Suprapubic skin (tissue), 4 donors: ENCODE measurements around the gene SCUBE1. TPM values are rescaled to one million over a fixed set of nuclear protein-coding genes. Genes with fewer than 3 reads are reported as not detected.

Source experiments
- DNase-seq, 2 donors: peaks; one replicate each; pipeline ENCODE4 v3.0.0-alpha.2; 2019; ENCODE audit warnings: low spot score in 2 of 2
- H3K27ac ChIP-seq: fragments of 200-600 bp; sonication (generic); one replicate; pipeline ENCODE4 v1.5.1; 2019
- H3K27me3 ChIP-seq: fragments of 200-600 bp; sonication (generic); one replicate; pipeline ENCODE4 v1.5.1; 2019
- H3K36me3 ChIP-seq: fragments of 200-600 bp; sonication (generic); one replicate; pipeline ENCODE4 v1.5.1; 2019
- H3K4me1 ChIP-seq: fragments of 200-600 bp; sonication (generic); one replicate; pipeline ENCODE4 v1.5.1; 2019
- H3K4me3 ChIP-seq: fragments of 200-600 bp; sonication (generic); one replicate; pipeline ENCODE4 v1.5.1; 2019; ENCODE audit warnings: mild to moderate bottlenecking
- H3K9me3 ChIP-seq: fragments of 200-600 bp; sonication (generic); one replicate; pipeline ENCODE4 v1.5.1; 2019
- EP300 ChIP-seq: sonication (generic); formaldehyde crosslinking; IDR thresholded peaks from one replicate; pipeline ENCODE4 v1.6.1; 2017; ENCODE audit warnings: antibody characterized with exemption
- POLR2A ChIP-seq, 2 donors: fragments of 450-650 bp; IDR thresholded peaks; one replicate each; pipeline ENCODE4 v1.6.1; 2017; ENCODE audit warnings: antibody characterized with exemption in 2 of 2, mild to moderate bottlenecking in 2 of 2, moderate library complexity in 2 of 2
- POLR2AphosphoS5 ChIP-seq, 3 donors: sonication (generic); formaldehyde crosslinking; IDR thresholded peaks; one replicate each; pipeline ENCODE4 v1.6.1; 2017; ENCODE audit warnings: antibody characterized with exemption in 3 of 3
- WGBS: methylation state at CpG from one replicate; pipeline ENCODE4 v1.1.5; 2018; 5-methylcytosine and 5-hydroxymethylcytosine counted together
- total RNA-seq, 4 donors: library from RNA; depleted of rRNA; stranded (reverse); fragments of >200 nt; gene quantifications; one replicate each; pipeline ENCODE4 v1.1.0, GENCODE V29; 2016
- TF ChIP-seq, protein P1 (sequence below), 2 donors: fragments of 200-600 bp in 1 of 2; fragments of 450-650 bp in 1 of 2; sonication (generic) in 1 of 2; IDR thresholded peaks; one replicate each; pipeline ENCODE4 v1.5.1; 2016 to 2019; ENCODE audit warnings: antibody characterized with exemption in 2 of 2, mild to moderate bottlenecking in 1 of 2, moderate library complexity in 1 of 2

SCUBE1 gene
- total RNA-seq, 4 donors from 2014 or later = 0.47 to 1.1 (median 0.78) TPM

DNA sequence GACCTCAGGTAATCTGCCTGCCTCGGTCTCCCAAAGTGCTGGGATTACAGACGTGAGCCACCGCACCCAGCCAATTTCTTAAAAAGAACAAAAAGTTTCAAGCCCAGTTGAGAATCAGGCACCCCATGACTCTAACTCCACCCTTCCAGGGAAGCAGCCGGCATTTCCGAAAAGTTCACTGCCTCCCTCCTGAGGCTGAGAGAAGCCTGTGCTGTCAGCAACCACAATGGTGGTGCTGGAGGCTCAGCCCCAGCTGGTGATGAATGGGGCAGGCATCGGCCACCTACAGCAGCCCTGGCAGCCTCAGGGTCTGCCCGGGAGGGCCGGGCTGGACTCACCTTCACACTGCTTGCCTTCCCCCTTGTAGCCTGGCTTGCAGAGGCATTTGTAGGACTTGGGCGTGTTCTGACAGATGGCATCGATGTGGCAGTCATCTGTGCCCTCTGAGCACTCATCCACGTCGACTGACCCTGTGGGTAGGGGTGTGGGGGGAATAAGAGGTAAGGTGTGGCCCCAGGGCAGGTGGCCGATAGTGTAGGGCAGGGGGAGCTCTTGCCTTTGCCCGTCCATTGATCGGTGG lies 4.3 kb downstream of the SCUBE1 start:
- peaks cover 64% of the 10 kb centered on the region for H3K27me3 ChIP-seq
- no peak for DNase-seq
- no peak overlapping the region for H3K27ac ChIP-seq
- peaks cover 17% of the 10 kb centered on the region for H3K4me1 ChIP-seq
- WGBS = 83% methylated on average over 13 of the region's 15 CpGs
- no peak overlapping the region for H3K4me3 ChIP-seq
- H3K9me3 ChIP-seq = no peaks in the 10 kb centered on the region
- TF ChIP-seq, protein P1, sequence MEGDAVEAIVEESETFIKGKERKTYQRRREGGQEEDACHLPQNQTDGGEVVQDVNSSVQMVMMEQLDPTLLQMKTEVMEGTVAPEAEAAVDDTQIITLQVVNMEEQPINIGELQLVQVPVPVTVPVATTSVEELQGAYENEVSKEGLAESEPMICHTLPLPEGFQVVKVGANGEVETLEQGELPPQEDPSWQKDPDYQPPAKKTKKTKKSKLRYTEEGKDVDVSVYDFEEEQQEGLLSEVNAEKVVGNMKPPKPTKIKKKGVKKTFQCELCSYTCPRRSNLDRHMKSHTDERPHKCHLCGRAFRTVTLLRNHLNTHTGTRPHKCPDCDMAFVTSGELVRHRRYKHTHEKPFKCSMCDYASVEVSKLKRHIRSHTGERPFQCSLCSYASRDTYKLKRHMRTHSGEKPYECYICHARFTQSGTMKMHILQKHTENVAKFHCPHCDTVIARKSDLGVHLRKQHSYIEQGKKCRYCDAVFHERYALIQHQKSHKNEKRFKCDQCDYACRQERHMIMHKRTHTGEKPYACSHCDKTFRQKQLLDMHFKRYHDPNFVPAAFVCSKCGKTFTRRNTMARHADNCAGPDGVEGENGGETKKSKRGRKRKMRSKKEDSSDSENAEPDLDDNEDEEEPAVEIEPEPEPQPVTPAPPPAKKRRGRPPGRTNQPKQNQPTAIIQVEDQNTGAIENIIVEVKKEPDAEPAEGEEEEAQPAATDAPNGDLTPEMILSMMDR (IDR thresholded peaks at IDR 0.05) = no peak
- no peak for TF ChIP-seq POLR2AphosphoS5 (IDR thresholded peaks at IDR 0.05)
- TF ChIP-seq EP300 = no peak
- no peak for TF ChIP-seq POLR2A (IDR thresholded peaks at IDR 0.05)
- H3K36me3 ChIP-seq = no peaks in the 10 kb centered on the region

DNA sequence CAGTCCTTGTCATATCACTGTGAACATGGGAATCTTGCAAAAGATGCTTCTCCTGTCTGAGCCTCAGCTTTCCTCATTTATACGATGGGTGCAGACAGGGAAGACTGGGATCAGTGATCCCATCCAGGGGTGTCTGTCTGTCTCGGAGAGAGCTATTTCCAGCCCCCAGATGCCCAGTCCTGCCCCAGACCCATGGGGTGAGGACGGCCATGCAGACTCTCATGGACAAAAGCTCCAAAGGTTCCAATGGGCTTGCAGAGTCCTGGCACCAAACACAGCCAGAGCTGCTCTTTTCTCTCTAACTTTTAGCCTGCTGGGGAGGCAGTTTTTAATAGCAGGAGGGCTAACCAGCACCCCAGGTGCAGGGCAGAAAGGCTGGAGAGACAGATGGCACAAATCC lies 5.2 kb downstream of the SCUBE1 start:
- Histone ChIP-seq H3K9me3 (no peaks in the 10 kb centered on the region), H3K27ac (no peak overlapping the region), H3K4me1 (peaks cover 7% of the 10 kb centered on the region), H3K4me3 (no peak overlapping the region), H3K27me3 (peaks cover 55% of the 10 kb centered on the region), H3K36me3 (no peaks in the 10 kb centered on the region)
- TF ChIP-seq, protein P1 (IDR thresholded peaks at IDR 0.05) = no peak
- TF ChIP-seq POLR2AphosphoS5 (IDR thresholded peaks at IDR 0.05) = no peak
- DNase-seq = no peak
- WGBS = 96% methylated on average over 3 of the region's 3 CpGs

DNA sequence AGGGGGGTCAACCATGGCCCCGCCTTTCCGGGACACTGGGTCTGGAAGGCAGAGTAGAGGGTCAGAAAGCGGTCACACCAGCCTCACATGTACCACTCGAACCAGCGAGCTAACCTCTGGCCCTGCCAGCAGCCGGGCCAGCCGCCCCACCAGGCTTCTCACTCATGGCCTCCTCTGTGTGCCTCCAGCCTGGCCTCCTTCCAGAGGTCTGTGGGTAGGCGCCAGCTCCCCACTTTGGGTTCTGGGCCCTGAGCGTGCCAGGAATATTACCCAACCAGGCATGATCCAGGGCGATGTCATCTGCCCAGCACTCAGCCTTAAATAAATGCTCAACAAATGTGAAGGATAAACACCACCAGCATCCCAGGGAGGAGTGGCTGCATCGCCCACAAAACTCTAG lies 5.8 kb downstream of the SCUBE1 start:
- WGBS = 66% methylated on average over 10 of the region's 11 CpGs
- no peak overlapping the region for H3K4me3 ChIP-seq
- no peaks in the 10 kb centered on the region for H3K36me3 ChIP-seq
- peaks cover 2% of the 10 kb centered on the region for H3K4me1 ChIP-seq
- DNase-seq = no peak
- peaks cover 49% of the 10 kb centered on the region for H3K27me3 ChIP-seq
- H3K9me3 ChIP-seq = no peaks in the 10 kb centered on the region
- no peak overlapping the region for H3K27ac ChIP-seq
- no peak for TF ChIP-seq POLR2A (IDR thresholded peaks at IDR 0.05)
- TF ChIP-seq POLR2AphosphoS5 (IDR thresholded peaks at IDR 0.05) = no peak
- no peak for TF ChIP-seq EP300
- TF ChIP-seq, protein P1 (IDR thresholded peaks at IDR 0.05) = no peak

DNA sequence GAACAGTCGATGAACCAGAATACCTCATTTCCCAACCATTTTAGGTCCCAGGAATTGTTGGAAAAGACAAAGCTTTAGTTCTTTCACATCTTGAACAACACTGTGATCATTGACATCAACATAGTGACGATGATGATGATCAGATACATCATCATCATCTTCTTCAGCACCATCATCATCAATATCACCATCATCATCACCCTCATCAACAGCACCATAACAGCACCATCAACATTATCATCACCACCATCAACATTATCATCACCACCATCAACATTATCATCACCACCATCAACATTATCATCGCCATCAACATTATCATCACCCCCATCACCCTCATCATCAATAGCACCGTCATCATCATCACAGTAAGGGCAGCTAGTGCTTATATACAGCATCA lies 8.8 kb downstream of the SCUBE1 start:
- peaks cover 21% of the 10 kb centered on the region for H3K27me3 ChIP-seq
- H3K4me3 ChIP-seq = no peak overlapping the region
- H3K4me1 ChIP-seq = no peaks in the 10 kb centered on the region
- no peaks in the 10 kb centered on the region for H3K36me3 ChIP-seq
- no peak for DNase-seq
- TF ChIP-seq POLR2A (IDR thresholded peaks at IDR 0.05) = no peak
- TF ChIP-seq, protein P1 (IDR thresholded peaks at IDR 0.05) = no peak
- TF ChIP-seq EP300 = no peak
- no peak for TF ChIP-seq POLR2AphosphoS5 (IDR thresholded peaks at IDR 0.05)
- no peak overlapping the region for H3K27ac ChIP-seq
- 97% methylated on average over 4 of the region's 4 CpGs for WGBS
- no peaks in the 10 kb centered on the region for H3K9me3 ChIP-seq

DNA sequence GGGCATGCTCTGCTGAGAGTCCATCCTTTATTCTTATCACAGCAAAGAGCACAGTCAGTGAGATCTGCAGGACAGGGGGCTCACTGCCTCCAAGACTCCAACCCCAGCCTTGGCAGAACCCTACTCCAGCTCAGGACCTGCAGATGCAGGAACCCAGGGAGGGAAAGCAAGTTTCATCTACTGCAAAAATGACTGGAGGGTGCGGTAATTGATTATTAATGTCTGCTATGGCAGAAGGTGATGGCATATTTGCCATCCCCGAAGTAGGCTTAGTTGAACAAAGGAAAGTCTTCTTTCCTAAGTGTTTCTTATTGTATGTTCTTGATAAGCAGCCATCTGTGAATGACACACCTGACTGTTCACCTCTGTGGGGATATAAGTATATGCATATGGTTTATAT lies 9.2 kb downstream of the SCUBE1 start:
- 81% methylated on average over 2 of the region's 2 CpGs for WGBS
- Histone ChIP-seq H3K4me1 (no peaks in the 10 kb centered on the region), H3K4me3 (no peak overlapping the region), H3K27ac (no peak overlapping the region), H3K27me3 (peaks cover 17% of the 10 kb centered on the region), H3K9me3 (no peaks in the 10 kb centered on the region), H3K36me3 (no peaks in the 10 kb centered on the region)
- TF ChIP-seq EP300 (no peak), POLR2A (IDR thresholded peaks at IDR 0.05) (no peak), POLR2AphosphoS5 (IDR thresholded peaks at IDR 0.05) (no peak)
- TF ChIP-seq, protein P1 (IDR thresholded peaks at IDR 0.05) = no peak
- DNase-seq = no peak
